ENCODE measurements around the gene VSIR. TPM values are rescaled to one million over a fixed set of nuclear protein-coding genes. Genes with fewer than 3 reads are reported as not detected.

The VSIR gene
- total RNA-seq, 4 donors from 2014 or later: 20.0 to 27.2 (median 21.3) TPM

GRCh38 chr10:71819441-71819861 is 46.1 kb upstream of the VSIR start:
- WGBS, 2 donors: 81 to 91% methylated on average over 13 to 16 of the region's 18 CpGs
- no peaks in the 10 kb centered on the region for H3K4me1 ChIP-seq
- peaks cover 86 to 88% of the 10 kb centered on the region in 2 donors for H3K36me3 ChIP-seq
- H3K4me3 ChIP-seq (replicated peaks in 1 of 3): no peak overlapping the region
- TF ChIP-seq POLR2A (IDR thresholded peaks at IDR 0.05) (no peak), CTCF (IDR thresholded peaks at IDR 0.05) (no peak)
- intact Hi-C loops (cut with DNase I): no loop called here
- no peaks in the 10 kb centered on the region for H3K9me3 ChIP-seq
- H3K27me3 ChIP-seq: no peaks in the 10 kb centered on the region
- no peak overlapping the region for H3K27ac ChIP-seq
- DNase-seq: no peak

- Histone ChIP-seq H3K36me3 (peaks cover 80 to 82% of the 10 kb centered on the region in 2 donors), H3K4me1 (no peaks in the 10 kb centered on the region), H3K9me3 (no peaks in the 10 kb centered on the region), H3K4me3 (replicated peaks in 1 of 3) (no peak overlapping the region), H3K27me3 (no peaks in the 10 kb centered on the region), H3K27ac (no peak overlapping the region)
- no peak for DNase-seq
- intact Hi-C loops (cut with DNase I): no loop called here
- 84 to 85% methylated on average over 9 to 13 of the region's 14 CpGs for WGBS, 2 donors
- no peak for TF ChIP-seq POLR2A (IDR thresholded peaks at IDR 0.05)
- TF ChIP-seq CTCF (IDR thresholded peaks at IDR 0.05): no peak
These were observed 45.4 kb upstream of the VSIR start for GRCh38 chr10:71818674-71819260.

GRCh38 chr10:71817831-71818655 is 44.7 kb upstream of the VSIR start:
- WGBS, 2 donors: 85 to 87% methylated on average over 7 to 9 of the region's 9 CpGs
- no peak for DNase-seq
- intact Hi-C loops (cut with DNase I): no loop called here
- Histone ChIP-seq H3K4me1 (peaks cover 0 to under 1% of the 10 kb centered on the region in 2 donors), H3K27ac (no peak overlapping the region), H3K27me3 (no peaks in the 10 kb centered on the region), H3K9me3 (no peaks in the 10 kb centered on the region), H3K4me3 (replicated peaks in 1 of 3) (no peak overlapping the region), H3K36me3 (peaks cover 73 to 74% of the 10 kb centered on the region in 2 donors)
- TF ChIP-seq CTCF (IDR thresholded peaks at IDR 0.05) (no peak), POLR2A (IDR thresholded peaks at IDR 0.05) (no peak)

GRCh38 chr10:71816936-71817618 is 43.8 kb upstream of the VSIR start:
- no peaks in the 10 kb centered on the region for H3K27me3 ChIP-seq
- H3K27ac ChIP-seq: no peak overlapping the region
- H3K36me3 ChIP-seq: peaks cover 66 to 68% of the 10 kb centered on the region in 2 donors
- no peak overlapping the region for H3K4me3 ChIP-seq (replicated peaks in 1 of 3)
- DNase-seq: no peak
- TF ChIP-seq CTCF (IDR thresholded peaks at IDR 0.05) (no peak), POLR2A (IDR thresholded peaks at IDR 0.05) (no peak)
- H3K4me1 ChIP-seq: peaks cover 0 to 10% of the 10 kb centered on the region in 2 donors
- WGBS, 2 donors: 87 to 88% methylated on average over 8 of the region's 8 CpGs
- intact Hi-C loops (cut with DNase I): no loop called here
- H3K9me3 ChIP-seq: no peaks in the 10 kb centered on the region
